GM19468 (cell line): ENCODE data around the gene CTRB1.

ENCODE experiments used
- ATAC-seq: cut with Tn5 transposase; IDR thresholded peaks from one replicate; pipeline ENCODE4 v1.9.1; 2021; ENCODE audit warnings: mild to moderate bottlenecking, moderate library complexity, moderate number of reproducible peaks; ENCODE audit not compliant: unreplicated experiment; ENCODE audit errors: extremely low read depth

CTRB1 gene

DNA sequence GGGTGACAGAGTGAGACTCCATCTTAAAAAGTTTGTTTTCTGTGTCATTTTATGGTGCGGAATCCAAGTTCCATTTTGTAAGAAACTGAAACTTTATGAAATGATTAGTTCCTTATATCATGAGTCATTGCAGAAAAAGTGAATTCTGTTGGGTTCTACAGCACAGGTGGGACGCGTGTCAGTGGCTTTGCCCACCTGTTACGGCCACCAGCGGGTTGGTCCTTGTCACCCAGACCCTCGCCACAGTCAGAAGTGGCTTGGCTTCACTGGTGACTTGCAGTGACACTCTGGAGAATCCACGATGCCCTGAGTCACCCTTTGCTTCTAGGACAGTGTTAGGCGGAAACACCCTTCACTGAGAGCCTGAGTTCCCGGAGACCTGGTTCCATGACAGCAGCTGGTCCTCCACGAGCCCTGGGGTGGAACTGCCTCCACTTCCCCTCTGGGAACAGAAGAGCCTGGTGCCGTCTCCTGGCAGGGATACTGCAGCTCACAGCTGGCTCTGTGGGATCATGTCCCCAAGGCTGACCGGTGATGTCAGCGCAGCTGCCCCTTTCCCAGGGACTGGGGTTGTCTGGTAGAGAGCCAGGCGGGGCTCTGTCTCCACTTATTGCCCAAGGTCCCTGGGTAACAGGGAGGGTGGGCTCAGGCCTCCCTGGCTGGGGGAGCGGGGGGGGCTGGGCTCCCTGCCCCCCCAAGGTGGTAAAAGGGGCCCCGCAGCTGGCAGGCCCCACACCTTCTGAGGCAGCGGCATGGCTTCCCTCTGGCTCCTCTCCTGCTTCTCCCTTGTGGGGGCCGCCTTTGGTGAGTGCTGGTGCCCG is at the start of gene CTRB1:
TSS of gene CTRB1 (plus strand) at position 733 of the 821 bp plus-strand sequence. CDS start at position 753, 20 bp downstream.
- ATAC-seq: peak; percentile 73

DNA sequence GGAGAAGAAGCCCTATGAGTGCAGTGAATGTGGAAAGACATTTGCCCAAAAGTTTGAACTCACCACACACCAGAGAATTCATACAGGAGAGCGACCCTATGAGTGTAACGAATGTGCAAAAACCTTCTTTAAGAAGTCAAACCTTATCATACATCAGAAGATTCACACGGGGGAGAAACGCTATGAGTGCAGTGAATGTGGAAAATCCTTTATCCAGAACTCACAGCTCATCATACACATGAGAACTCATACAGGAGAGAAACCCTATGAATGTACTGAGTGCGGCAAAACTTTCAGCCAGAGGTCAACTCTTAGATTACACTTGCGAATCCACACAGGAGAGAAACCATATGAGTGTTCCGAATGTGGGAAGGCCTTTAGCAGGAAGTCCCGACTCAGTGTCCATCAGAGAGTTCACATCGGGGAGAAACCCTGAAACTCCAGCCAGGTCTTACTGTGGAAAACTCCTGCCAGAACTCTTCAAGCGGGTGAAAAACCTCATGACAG is 48.8 kb upstream of the CTRB1 start:
- no peak for ATAC-seq

DNA sequence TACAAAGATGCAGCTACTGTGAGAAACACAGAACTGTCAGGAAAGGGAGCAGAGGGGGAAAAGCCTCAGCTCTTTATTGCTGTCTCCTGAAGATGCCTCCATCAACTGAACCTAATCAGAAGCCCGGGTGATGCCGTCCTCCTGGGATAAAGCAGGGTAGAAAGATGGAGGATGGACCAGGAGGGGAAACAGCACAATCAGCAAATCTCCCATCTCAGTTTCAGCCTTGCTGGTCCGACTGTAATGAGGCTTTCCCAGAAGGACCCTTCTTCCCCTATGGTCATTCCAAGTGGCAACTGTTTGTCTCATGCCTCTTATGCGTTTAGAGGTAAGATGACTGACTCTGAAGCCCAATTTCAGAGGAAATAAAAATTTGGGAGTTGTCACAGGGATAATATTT is 46.2 kb upstream of the CTRB1 start:
- ATAC-seq: no peak

DNA sequence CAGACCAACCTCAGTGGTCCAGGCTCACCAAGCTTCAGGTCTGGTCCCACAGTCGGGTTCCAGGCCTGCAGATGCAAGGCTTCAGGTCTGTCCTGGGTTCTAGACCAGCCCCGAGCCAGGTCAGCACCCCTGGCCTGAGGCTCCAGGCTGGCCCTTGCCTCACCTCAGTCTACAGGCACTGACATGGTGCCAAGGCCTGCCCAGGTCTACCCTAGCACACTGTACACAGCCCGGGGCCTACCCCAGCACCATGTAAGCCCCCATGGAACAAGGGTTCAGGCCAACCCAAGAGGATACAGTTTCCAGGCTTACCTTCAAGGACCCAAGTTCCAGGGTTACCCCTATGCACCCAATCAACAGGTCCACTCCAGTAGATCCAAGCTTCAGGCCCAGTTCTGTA is 43.7 kb upstream of the CTRB1 start:
- ATAC-seq: no peak

DNA sequence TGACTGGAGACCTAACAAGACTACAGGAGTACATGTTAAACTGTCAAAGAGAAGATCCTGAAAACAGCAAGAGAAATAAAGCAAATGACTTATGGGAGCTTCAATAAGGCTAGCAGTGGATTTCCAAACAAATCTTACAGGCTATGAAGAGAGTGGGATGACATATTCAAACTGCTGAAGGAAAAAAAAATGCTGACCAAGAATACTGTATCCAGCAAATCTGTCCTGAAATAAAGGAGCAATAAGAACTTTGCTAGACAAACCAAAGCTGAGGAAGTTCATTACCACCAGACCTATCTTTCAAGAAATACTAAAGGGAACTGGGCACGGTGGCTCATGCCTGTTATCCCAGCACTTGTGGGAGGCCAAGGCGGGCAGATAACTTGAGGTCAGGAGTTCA is 41.9 kb upstream of the CTRB1 start:
- ATAC-seq: no peak

DNA sequence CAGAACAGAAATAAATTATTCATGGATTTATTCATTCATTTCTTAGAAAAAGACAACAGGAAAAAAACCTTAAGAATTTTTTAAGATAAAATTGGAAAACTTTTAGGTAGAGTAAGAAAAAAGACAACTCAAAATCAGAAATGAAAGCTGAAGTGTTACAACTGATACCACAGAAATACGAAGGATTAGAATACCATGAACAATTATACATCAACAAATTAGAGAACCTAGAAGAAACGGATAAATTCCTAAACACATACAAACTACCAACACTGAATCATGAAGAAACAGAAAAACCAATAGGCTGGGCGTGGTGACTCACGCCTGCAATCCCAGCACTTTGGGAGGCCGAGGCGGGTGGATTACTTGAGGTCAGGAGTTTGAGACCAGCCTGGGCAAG is 39.6 kb upstream of the CTRB1 start:
- ATAC-seq: no peak

DNA sequence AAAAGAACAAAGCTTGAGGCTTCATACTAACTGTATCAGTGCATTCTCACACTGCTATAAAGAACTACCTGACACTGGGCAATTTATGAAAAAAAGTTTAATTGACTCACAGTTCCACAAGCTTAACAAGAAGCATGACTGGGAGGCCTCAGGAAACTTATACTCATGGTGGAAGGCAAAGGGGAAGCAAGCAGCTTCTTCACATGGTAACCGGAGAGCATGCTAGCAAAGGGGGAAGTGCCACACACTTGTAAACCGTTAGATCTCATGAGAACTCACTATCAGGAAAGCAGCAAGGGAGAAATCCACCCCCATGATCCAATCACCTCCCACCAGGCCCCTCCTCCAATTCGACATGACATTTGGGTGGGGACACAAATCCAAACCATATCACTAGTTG is 37.2 kb upstream of the CTRB1 start:
- ATAC-seq: no peak

DNA sequence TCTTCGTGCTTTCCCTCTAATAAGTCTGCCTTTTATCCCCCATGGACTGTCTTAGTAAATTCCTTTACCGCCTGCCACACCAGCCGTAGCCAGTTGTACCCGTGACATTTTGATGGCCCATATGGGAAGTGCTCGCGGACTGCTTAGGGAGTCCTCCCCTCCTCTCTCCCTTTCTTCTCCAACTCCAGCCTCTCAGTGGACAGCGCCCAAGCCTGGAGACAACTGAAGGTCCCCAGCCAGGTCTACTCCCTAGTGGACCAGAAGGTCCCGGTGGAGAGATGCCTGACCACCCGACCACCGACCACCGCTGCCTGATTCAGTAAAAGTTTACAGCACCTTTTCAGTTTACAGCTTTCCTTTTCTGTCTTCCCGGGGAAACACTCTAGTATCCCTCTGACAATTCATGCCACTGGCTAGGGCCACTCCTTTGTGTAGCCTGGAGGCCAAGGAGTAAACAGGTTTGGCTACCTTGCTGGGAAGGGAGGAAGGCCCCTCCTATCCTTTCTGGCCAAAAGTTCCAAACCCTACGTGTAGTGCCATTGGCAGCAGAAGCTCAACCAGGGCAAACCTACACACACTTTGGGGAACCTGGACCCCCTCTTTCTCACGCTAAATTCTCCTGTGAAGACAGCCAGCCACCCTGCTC is 29.8 kb upstream of the CTRB1 start:
- ATAC-seq: no peak

DNA sequence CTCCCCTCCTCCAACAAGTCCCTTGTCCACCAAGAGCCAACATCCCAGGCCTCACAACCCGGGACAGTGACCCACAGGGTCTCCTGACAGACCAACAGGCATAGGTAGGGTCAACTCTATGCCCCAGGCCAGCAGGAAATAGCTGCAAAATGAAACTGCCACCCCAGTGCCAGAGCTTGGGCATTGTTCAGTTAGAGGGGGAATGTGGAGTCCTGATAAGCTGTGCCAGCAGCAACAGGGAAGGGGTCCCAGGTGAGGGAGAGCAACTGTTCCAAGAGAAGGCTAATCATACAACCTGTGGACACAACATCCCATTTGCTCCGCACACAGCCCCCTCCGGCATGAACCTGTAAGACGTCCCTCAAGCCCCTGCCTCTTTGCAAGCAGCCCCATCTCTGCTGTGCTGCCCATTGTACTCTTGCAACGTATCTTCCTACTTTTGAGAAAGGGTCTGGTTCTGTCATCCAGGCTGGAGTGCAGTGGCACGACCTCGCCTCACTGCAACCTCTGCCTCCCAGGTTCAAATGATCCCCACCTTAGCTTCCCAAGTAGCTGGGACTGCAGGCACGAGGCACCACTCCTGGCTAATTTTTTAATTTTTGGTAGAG is 29.0 kb upstream of the CTRB1 start:
- no peak for ATAC-seq

DNA sequence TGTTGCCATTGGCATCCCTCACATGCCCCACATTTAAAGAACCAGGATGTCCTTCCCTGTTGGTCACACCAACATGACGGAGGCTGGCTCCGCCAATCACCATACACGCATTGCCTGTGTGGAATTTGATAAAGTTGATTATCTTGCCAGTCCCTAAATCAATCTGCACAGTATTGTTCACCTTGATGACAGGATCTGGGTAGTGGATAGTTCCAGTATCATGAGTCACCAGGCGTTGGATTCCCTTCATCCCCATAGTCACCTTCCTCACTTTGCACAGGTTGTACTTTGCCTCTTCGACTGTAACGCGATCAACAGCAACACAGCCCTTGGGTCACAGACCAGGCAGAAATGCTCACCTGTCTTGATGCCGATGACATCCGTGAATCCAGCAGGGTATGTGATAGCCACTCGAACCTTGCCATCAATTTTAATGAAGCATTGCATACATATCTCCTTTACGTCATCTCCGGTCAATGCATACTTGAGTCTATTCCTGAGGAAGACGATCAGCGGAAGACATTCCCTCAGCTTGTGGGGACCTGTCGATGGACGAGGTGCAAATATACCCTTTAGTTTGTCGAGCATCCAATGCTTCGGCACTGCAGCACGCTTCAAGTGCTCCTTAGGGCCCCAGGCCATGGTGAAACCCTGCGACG is 26.1 kb upstream of the CTRB1 start:
- no peak for ATAC-seq

DNA sequence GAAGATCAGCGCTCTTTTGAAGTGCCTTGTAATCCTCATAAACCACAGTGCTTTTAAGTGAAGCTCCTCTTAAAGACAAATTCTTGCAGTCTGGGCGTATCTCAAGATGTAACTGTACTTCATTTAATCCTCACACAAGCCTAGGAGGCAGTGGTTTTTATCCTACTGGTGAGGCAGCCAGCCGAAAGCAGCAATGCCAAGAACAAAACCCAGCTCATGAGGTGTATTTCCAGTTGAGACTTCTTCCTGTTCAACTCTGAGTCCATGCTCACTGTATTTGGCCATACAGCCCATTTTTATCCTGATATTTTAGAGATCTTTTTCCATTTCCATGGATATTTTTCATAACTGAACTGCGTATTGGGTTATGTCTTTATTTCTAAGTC is 25.5 kb upstream of the CTRB1 start:
- ATAC-seq: no peak

DNA sequence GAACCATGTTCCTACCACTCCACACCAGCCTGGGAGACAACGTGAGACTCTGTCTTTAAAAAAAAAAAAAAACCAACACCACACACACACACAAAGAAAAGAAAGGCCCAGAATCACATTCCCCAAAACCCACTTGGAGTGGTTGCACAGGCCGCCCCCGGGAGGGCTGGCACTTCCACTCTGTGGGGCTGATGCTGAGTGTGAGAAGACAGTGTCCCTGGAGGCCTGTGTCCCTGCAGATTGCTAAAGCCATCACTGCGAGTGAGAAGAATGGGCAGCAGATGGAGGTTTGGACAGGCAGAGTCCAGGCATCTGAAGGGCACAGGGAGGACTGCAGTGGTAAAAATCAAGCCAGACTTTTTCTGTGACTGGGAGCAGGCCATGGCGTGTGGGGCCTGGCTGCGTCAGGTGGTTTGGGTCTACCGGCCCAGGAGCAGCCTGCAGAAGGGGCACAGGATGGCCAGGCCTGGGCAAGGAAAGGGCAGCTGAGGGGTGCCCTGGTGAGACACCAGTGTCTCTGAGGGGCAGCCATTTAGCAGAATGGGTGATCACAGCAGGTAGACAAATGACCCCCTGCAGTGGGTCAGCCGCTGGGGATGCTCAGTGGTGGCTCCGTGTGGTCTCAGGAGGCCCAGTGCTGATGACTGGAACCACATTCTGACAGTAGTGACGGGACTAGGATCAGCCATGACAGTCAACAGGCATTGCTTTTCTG is 24.9 kb upstream of the CTRB1 start:
- no peak for ATAC-seq

DNA sequence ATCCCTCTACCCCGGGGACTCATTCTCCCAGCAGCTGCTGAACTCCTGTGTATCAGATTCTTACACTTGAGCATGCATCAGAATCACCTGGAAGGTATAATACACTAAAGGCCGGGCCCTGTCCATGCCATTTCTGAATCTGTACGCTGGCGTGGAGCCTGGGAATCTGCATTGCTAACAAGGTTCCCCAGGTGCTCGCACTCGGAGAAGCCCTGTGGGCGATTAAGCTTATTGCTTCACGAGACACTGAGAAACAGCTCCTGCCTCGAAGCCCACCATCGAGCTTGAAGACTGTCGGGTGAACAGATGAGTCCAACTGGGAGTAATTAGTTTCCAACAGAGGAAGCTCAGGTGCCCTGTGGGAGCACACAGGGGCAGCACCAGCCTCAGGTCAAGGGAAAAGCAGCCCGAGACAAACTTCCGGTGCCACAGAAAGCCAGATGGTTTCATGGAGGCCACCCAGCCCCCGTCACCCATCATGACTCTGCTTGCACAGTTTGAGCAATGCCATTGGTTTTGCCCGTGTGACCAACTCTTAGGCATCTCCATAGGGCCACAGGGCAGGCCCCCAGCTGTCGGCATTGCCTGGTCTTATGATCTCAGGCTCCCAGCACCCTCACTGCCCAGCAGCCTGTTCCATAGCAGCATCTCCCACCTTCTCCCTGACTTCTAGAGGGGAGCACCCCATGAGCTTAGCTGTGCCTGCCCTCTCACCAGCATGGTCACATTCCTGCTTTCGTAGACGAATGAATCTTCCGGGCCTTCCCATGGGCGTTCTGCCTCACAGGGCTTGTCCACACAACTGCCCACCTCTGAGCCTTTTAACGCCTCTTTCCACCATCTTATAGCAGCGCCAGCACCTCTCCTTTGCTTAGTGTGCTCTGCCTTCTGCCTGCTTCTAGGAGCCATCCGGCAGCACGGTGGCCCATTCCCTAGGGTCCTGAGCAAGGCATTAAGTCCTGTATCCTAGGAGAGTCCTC is 22.7 kb upstream of the CTRB1 start:
- no peak for ATAC-seq

DNA sequence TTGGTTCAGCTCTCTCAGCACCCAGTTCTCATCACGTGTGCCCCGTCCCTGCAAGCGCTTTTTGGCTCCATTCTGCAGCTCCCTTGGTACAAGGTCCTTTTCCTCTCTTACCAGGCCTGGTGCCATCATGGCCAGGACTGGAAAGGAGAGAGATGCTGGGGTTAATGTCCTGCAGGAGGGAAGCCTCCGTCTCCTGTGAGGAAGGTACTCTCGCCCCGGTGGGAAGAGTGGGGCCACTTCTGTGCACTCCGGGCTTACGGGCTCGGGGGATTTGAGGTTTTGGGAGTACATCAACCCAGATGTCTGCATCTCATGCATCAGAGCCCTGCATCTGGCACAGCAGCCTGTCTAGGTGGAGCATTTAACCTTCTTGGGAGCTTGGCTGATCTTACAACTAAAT is 22.0 kb upstream of the CTRB1 start:
- no peak for ATAC-seq

DNA sequence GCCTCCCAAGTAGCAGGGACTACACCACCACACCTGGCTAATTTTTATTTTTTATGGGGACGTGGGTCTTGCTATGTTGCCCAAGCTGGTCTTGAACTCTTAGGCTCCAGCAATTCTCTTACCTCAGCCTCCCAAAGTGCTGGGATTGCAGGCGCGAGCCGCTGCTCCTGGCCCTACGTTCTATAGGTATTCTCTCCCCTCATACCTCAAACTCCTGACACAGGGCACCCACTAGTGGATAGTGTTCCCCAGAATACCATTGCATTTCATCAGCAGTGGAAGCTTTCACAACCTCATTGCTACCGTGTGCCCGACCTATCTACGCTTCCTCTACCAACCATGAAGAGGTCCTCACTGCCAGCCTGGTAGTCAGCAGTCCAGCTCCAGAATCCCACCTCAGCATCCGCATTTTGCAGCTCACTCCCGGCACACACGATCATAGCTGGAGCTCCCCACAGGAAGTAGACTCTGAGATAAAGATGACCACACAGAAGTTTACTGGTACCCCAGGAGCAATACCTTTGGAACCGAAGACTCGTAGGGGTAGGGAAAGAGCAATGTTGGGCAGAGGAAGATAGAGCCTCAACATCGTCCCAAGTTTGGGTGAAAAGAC is 21.2 kb upstream of the CTRB1 start:
- no peak for ATAC-seq

DNA sequence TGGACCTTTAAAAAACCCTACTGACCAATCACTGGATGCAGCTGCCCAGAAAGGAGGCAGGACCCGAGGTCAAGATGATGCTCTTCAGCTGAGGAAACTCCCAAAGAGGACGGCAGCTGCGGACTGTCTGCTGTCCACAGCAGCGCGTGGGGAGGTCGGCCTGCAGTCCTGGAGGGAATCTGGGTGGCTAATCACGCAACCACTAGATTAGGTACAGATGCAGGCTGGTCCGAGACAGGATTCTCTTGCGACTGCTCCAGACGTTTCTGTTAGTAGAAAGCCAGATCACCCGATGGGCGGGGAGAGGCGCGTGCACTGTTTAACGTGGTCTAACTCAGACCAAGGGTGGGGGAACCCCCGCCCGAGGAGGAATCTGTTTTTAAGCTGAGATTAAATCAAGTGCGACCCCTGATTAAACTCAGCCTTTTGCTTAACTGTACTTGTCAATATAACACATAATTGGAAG is 20.6 kb upstream of the CTRB1 start:
- ATAC-seq: no peak

DNA sequence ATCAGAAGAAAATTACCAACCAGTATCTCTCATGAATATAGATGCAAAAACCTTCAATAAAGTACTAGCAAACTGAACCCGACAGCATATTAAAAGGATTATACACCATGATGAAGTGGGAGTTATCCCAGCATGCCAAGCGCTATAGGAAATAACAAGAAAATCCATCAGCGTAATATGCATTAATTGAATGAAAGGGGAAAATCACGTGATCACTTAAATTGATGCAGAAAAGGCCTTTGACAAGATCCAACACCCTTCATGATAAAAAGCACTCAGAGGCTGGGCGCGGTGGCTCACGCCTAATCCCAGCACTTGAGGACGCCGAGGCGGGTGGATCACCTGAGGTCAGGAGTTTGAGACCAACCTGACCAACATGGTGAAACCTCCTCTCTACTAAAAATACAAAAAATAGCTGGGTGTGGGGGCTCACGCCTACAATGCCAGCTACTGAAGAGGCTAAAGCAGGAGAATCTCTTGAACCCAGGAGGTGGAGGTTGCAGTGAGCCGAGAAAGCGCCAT is 16.7 kb upstream of the CTRB1 start:
- ATAC-seq: no peak

DNA sequence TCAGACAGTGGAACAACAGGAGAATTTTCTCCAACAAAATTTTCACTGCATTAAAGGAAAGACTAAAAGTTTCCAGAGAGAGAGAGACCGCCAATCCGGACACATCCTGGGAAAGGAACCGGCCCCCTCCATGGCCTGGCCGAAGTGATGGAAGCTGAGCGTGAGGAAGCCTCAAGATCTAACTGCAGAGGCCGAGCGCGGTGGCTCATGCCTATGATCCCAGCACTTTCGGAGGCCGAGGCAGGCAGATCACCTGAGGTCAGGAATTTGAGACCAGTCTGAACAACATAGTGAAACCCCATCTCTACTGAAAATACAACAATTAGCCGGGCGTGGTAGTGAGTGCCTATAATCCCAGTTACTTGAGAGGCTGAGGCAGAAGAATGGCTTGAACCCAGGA is 15.7 kb upstream of the CTRB1 start:
- ATAC-seq: no peak
